ENCODE measurements around the gene CDK10. TPM values are rescaled to one million over a fixed set of nuclear protein-coding genes. Genes with fewer than 3 reads are reported as not detected.

CDK10 gene
- polyA plus RNA-seq, 1 donor from 2014 or later, result 126 TPM

DNA sequence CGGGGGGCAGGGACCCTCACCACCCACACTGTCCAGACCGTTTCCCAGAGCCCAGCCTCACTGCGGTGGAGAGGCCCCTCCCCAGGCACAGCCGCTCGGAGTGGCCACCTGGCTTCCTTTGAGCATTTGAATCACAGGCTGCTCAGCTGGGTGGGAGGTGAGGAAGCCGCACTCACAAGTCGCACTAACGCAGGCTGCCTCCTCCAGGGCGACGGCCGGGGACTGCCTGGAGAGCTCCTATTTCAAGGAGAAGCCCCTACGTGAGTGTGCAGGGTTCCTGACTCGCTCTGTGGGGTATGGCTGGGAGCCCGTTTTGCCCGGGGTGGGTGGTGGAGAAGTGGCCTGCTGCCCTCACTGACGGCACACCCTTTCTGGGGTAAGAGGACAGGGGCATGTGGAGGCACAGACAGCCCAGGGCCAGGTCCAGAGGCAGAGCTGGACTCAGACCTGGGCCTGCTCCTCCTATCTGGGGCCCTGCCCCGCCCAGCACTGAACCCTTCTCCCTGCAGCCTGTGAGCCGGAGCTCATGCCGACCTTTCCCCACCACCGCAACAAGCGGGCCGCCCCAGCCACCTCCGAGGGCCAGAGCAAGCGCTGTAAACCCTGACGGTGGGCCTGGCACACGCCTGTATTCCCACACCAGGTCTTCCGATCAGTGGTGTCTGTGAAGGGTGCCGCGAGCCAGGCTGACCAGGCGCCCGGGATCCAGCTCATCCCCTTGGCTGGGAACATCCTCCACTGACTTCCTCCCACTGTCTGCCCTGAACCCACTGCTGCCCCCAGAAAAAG, 8.8 kb downstream of the CDK10 start:
- Histone ChIP-seq H3K36me3 (ENCODE audit: insufficient read depth, low read length) (no peaks in the 10 kb centered on the region), H3K27me3 (ENCODE audit: insufficient read depth, low read depth, low read length) (no peaks in the 10 kb centered on the region), H3K9ac (ENCODE audit: low read length) (no peak overlapping the region), H2AFZ (ENCODE audit: low read depth, low read length) (no peak overlapping the region), H3K9me3 (ENCODE audit: low read length) (no peaks in the 10 kb centered on the region), H3K4me2 (ENCODE audit: low read length) (no peak overlapping the region), H3K79me2 (replicated peaks; ENCODE audit: insufficient read depth, low read length) (no peaks in the 10 kb centered on the region), H3K9me2 (ENCODE audit: insufficient read depth, low read length) (no peaks in the 10 kb centered on the region), H3K4me3 (ENCODE audit: low read length) (no peak overlapping the region), H3K27ac (ENCODE audit: low read length) (no peak overlapping the region), H3F3A (ENCODE audit: insufficient read depth, low read length, poor library complexity, severe bottlenecking) (no peaks in the 10 kb centered on the region), H4K20me1 (ENCODE audit: insufficient read depth) (no peaks in the 10 kb centered on the region)
- TF ChIP-seq MXI1 (conservative IDR thresholded peaks at IDR 0.05; ENCODE audit: poor library complexity, severe bottlenecking), result no peak

DNA sequence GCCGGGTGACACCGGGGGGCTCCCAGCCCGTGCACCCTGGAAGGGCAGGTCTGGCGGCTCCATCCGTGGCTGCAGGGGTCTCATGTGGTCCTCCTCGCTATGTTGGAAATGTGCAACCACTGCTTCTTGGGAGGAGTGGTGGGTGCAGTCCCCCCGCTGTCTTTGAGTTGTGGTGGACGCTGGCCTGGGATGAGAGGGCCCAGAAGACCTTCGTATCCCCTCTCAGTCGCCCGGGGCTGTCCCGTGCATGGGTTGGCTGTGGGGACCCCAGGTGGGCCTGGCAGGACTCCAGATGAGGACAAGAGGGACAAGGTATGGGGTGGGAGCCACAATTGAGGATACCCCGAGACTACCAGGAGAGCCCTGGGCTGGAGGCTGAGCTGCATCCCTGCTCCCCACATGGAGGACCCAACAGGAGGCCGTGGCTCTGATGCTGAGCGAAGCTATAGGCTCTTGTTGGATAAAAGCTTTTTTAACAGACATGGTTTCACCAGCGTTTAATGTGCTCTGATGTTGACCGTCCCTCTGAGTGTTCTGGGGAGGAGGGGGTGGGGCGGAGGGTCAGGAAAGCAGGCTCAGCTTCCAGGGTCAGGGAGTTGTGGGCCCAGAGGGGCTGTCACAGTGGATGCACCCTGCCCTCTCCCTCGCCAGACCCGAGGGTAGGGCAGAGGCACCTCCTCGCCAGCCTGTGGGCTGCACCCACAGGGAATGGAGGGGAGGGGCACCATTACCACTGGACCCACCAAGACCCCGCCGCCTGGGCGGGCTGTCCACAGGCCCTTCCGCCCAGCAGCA, 9.6 kb downstream of the CDK10 start:
- Histone ChIP-seq H2AFZ (ENCODE audit: low read depth, low read length) (no peak overlapping the region), H3K4me3 (ENCODE audit: low read length) (no peak overlapping the region), H3K9me2 (ENCODE audit: insufficient read depth, low read length) (no peaks in the 10 kb centered on the region), H3K27ac (ENCODE audit: low read length) (no peak overlapping the region), H3K36me3 (ENCODE audit: insufficient read depth, low read length) (no peaks in the 10 kb centered on the region), H3K79me2 (replicated peaks; ENCODE audit: insufficient read depth, low read length) (no peaks in the 10 kb centered on the region), H4K20me1 (ENCODE audit: insufficient read depth) (no peaks in the 10 kb centered on the region), H3K9ac (ENCODE audit: low read length) (no peak overlapping the region), H3K9me3 (ENCODE audit: low read length) (no peaks in the 10 kb centered on the region), H3F3A (ENCODE audit: insufficient read depth, low read length, poor library complexity, severe bottlenecking) (no peaks in the 10 kb centered on the region), H3K27me3 (ENCODE audit: insufficient read depth, low read depth, low read length) (no peaks in the 10 kb centered on the region), H3K4me2 (ENCODE audit: low read length) (no peak overlapping the region)
- no peak for TF ChIP-seq RAD21 (conservative IDR thresholded peaks at IDR 0.05)
- TF ChIP-seq POLR2AphosphoS5 (IDR thresholded peaks at IDR 0.05), result no peak
- no peak for TF ChIP-seq TAF1 (IDR thresholded peaks at IDR 0.05; ENCODE audit: low read depth)
- TF ChIP-seq, protein P1, sequence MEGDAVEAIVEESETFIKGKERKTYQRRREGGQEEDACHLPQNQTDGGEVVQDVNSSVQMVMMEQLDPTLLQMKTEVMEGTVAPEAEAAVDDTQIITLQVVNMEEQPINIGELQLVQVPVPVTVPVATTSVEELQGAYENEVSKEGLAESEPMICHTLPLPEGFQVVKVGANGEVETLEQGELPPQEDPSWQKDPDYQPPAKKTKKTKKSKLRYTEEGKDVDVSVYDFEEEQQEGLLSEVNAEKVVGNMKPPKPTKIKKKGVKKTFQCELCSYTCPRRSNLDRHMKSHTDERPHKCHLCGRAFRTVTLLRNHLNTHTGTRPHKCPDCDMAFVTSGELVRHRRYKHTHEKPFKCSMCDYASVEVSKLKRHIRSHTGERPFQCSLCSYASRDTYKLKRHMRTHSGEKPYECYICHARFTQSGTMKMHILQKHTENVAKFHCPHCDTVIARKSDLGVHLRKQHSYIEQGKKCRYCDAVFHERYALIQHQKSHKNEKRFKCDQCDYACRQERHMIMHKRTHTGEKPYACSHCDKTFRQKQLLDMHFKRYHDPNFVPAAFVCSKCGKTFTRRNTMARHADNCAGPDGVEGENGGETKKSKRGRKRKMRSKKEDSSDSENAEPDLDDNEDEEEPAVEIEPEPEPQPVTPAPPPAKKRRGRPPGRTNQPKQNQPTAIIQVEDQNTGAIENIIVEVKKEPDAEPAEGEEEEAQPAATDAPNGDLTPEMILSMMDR (IDR thresholded peaks at IDR 0.05; ENCODE audit: poor library complexity, severe bottlenecking), result no peak
- TF ChIP-seq EZH2 (IDR thresholded peaks at IDR 0.05; ENCODE audit: borderline replicate concordance, insufficient read depth, low read length, poor library complexity, severe bottlenecking), result no peak
- no peak for TF ChIP-seq EP300 (conservative IDR thresholded peaks at IDR 0.05; ENCODE audit: poor library complexity, severe bottlenecking)
- TF ChIP-seq, protein P2, sequence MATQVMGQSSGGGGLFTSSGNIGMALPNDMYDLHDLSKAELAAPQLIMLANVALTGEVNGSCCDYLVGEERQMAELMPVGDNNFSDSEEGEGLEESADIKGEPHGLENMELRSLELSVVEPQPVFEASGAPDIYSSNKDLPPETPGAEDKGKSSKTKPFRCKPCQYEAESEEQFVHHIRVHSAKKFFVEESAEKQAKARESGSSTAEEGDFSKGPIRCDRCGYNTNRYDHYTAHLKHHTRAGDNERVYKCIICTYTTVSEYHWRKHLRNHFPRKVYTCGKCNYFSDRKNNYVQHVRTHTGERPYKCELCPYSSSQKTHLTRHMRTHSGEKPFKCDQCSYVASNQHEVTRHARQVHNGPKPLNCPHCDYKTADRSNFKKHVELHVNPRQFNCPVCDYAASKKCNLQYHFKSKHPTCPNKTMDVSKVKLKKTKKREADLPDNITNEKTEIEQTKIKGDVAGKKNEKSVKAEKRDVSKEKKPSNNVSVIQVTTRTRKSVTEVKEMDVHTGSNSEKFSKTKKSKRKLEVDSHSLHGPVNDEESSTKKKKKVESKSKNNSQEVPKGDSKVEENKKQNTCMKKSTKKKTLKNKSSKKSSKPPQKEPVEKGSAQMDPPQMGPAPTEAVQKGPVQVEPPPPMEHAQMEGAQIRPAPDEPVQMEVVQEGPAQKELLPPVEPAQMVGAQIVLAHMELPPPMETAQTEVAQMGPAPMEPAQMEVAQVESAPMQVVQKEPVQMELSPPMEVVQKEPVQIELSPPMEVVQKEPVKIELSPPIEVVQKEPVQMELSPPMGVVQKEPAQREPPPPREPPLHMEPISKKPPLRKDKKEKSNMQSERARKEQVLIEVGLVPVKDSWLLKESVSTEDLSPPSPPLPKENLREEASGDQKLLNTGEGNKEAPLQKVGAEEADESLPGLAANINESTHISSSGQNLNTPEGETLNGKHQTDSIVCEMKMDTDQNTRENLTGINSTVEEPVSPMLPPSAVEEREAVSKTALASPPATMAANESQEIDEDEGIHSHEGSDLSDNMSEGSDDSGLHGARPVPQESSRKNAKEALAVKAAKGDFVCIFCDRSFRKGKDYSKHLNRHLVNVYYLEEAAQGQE (IDR thresholded peaks at IDR 0.05; ENCODE audit: borderline replicate concordance), result no peak
- no peak for TF ChIP-seq SMC3 (conservative IDR thresholded peaks at IDR 0.05; ENCODE audit: poor library complexity)
- TF ChIP-seq MXI1 (conservative IDR thresholded peaks at IDR 0.05; ENCODE audit: poor library complexity, severe bottlenecking), result no peak

All from neural cell (in vitro differentiated cells).